HEK293 (cell line): ENCODE measurements around the gene NOX4.

Experiments used
- CTCF ChIA-PET: fragments of 350-600 bp; formaldehyde crosslinking; extraction: SDS; loops from one replicate; lab custom pipeline; 2021; ENCODE audit warnings: antibody characterized with exemption; lab: Yijun Ruan, JAX
- POLR2A ChIA-PET: fragments of 300-600 bp; formaldehyde crosslinking; extraction: SDS; loops from one replicate; lab custom pipeline; 2020; ENCODE audit warnings: antibody characterized with exemption, inconsistent platforms; lab: Yijun Ruan, JAX
- H3K27ac ChIP-seq: fragments of 200-500 bp; sonication (Bioruptor generic); 2 replicates; pipeline ENCODE4 v1.5.1; 2014; ENCODE audit warnings: low read depth, low read length, control low read depth, inconsistent platforms; ENCODE audit errors: extremely low read depth
- H3K36me3 ChIP-seq, 2 experiments: fragments of 200-500 bp in 1 of 2; sonication (Bioruptor generic) in 1 of 2; 1 replicate in 1 of 2; 2 replicates in 1 of 2; pipeline ENCODE4 v1.5.1; 2014 to 2017; ENCODE audit warnings: inconsistent platforms in 2 of 2, low read length in 2 of 2; ENCODE audit not compliant: control insufficient read depth in 2 of 2, insufficient read depth in 1 of 2
- H3K4me1 ChIP-seq: fragments of 200-500 bp; sonication (Bioruptor generic); 2 replicates; pipeline ENCODE4 v1.5.1; 2014; ENCODE audit warnings: mild to moderate bottlenecking, low read length, inconsistent platforms; ENCODE audit not compliant: control insufficient read depth, insufficient read depth
- H3K4me3 ChIP-seq: 2 replicates; pipeline ENCODE4 v1.5.1; 2011; ENCODE audit warnings: low read depth, mild to moderate bottlenecking, control low read depth, low read length, moderate library complexity
- H3K9me3 ChIP-seq: fragments of 200-500 bp; sonication (Bioruptor generic); 2 replicates; pipeline ENCODE4 v1.5.1; 2014; ENCODE audit warnings: low read depth, low read length, inconsistent platforms; ENCODE audit not compliant: control insufficient read depth, insufficient read depth
- BCL11B ChIP-seq: fragments of 450-650 bp; formaldehyde crosslinking; IDR thresholded peaks from 2 replicates; pipeline ENCODE4 v1.5.1; 2016; ENCODE audit warnings: low read depth, missing biosample characterization, missing genetic modification characterization
- EGR2 ChIP-seq: fragments of 450-650 bp; formaldehyde crosslinking; IDR thresholded peaks from 2 replicates; pipeline ENCODE4 v1.5.1; 2016; ENCODE audit warnings: low read depth, missing biosample characterization, missing genetic modification characterization
- ELK4 ChIP-seq: IDR thresholded peaks from 2 replicates; pipeline ENCODE4 v1.6.1; 2011; ENCODE audit warnings: mild to moderate bottlenecking, low read depth, low read length, borderline replicate concordance
- KLF17 ChIP-seq: fragments of 450-650 bp; formaldehyde crosslinking; IDR thresholded peaks from 2 replicates; pipeline ENCODE4 v1.5.1; 2016; ENCODE audit warnings: missing biosample characterization, missing genetic modification characterization
- PATZ1 ChIP-seq: fragments of 450-650 bp; formaldehyde crosslinking; IDR thresholded peaks from 2 replicates; pipeline ENCODE4 v1.5.1; 2016; ENCODE audit warnings: missing biosample characterization, missing genetic modification characterization
- PRDM1 ChIP-seq: fragments of 450-650 bp; formaldehyde crosslinking; IDR thresholded peaks from 2 replicates; pipeline ENCODE4; 2016; ENCODE audit warnings: missing biosample characterization, missing genetic modification characterization
- SP3 ChIP-seq: fragments of 450-650 bp; formaldehyde crosslinking; IDR thresholded peaks from 2 replicates; pipeline ENCODE4 v1.5.1; 2016; ENCODE audit warnings: missing biosample characterization, missing genetic modification characterization
- ZBTB1 ChIP-seq: fragments of 450-650 bp; formaldehyde crosslinking; IDR thresholded peaks from 2 replicates; pipeline ENCODE4 v1.5.1; 2016; ENCODE audit warnings: missing biosample characterization, missing genetic modification characterization
- ZNF133 ChIP-seq: fragments of 450-650 bp; formaldehyde crosslinking; IDR thresholded peaks from 2 replicates; pipeline ENCODE4 v1.5.1; 2016; ENCODE audit warnings: missing biosample characterization, missing genetic modification characterization
- ZNF148 ChIP-seq: fragments of 450-650 bp; formaldehyde crosslinking; IDR thresholded peaks from 2 replicates; pipeline ENCODE4 v1.5.0; 2017; ENCODE audit warnings: missing biosample characterization, missing genetic modification characterization, borderline replicate concordance
- ZNF18 ChIP-seq: fragments of 450-650 bp; formaldehyde crosslinking; IDR thresholded peaks from 2 replicates; pipeline ENCODE4 v1.5.1; 2016; ENCODE audit warnings: missing biosample characterization, missing genetic modification characterization
- ZNF26 ChIP-seq: fragments of 450-650 bp; formaldehyde crosslinking; IDR thresholded peaks from 2 replicates; pipeline ENCODE4 v1.5.1; 2016; ENCODE audit warnings: missing biosample characterization, missing genetic modification characterization
- ZNF274 ChIP-seq, 2 experiments: fragments of 200-500 bp in 1 of 2; fragments of 450-650 bp in 1 of 2; sonication (Bioruptor generic) in 1 of 2; formaldehyde crosslinking in 1 of 2; IDR thresholded peaks; 2 replicates each; pipeline versions ENCODE4 v1.5.1 to v1.6.1; 2014 to 2016; ENCODE audit warnings: borderline replicate concordance in 1 of 2, inconsistent platforms in 1 of 2, low read length in 1 of 2, missing biosample characterization in 1 of 2, missing genetic modification characterization in 1 of 2
- ZNF302 ChIP-seq: fragments of 450-650 bp; formaldehyde crosslinking; IDR thresholded peaks from 2 replicates; pipeline ENCODE4 v1.5.1; 2016; ENCODE audit warnings: missing biosample characterization, missing genetic modification characterization, low read depth
- ZNF514 ChIP-seq: fragments of 450-650 bp; formaldehyde crosslinking; IDR thresholded peaks from 2 replicates; pipeline ENCODE4 v1.5.1; 2016; ENCODE audit warnings: missing biosample characterization, missing genetic modification characterization
- ZNF558 ChIP-seq: fragments of 450-650 bp; formaldehyde crosslinking; IDR thresholded peaks from 2 replicates; pipeline ENCODE4 v1.5.1; 2016; ENCODE audit warnings: missing biosample characterization, missing genetic modification characterization
- ZNF571 ChIP-seq: fragments of 450-650 bp; formaldehyde crosslinking; IDR thresholded peaks from 2 replicates; pipeline ENCODE4 v1.5.0; 2017; ENCODE audit warnings: missing biosample characterization, missing genetic modification characterization
- ZNF596 ChIP-seq: fragments of 450-650 bp; IDR thresholded peaks from 2 replicates; pipeline ENCODE4 v1.5.0; 2018; ENCODE audit warnings: missing biosample characterization, mild to moderate bottlenecking, missing genetic modification characterization, moderate library complexity
- ZNF600 ChIP-seq: fragments of 450-650 bp; formaldehyde crosslinking; IDR thresholded peaks from 2 replicates; pipeline ENCODE4 v1.5.1; 2016; ENCODE audit warnings: missing biosample characterization, missing genetic modification characterization
- ZNF658 ChIP-seq: fragments of 450-650 bp; formaldehyde crosslinking; IDR thresholded peaks from 2 replicates; pipeline ENCODE4; 2016; ENCODE audit warnings: missing biosample characterization, missing genetic modification characterization
- ZNF701 ChIP-seq: fragments of 450-650 bp; formaldehyde crosslinking; IDR thresholded peaks from 2 replicates; pipeline ENCODE4 v1.5.1; 2016; ENCODE audit warnings: missing biosample characterization, missing genetic modification characterization
- ZNF707 ChIP-seq: fragments of 450-650 bp; formaldehyde crosslinking; IDR thresholded peaks from 2 replicates; pipeline ENCODE4 v1.5.1; 2016; ENCODE audit warnings: missing biosample characterization, missing genetic modification characterization

The NOX4 gene

GRCh38 chr11:89495951-89496350, 4.8 kb upstream of the NOX4 start:
- TF ChIP-seq ZNF707 (tag by site-specific recombination) (no peak), ZBTB1 (tag by site-specific recombination) (no peak), EGR2 (tag by site-specific recombination) (no peak), ZNF274 (IDR thresholded peaks at IDR 0.05; ENCODE audit: low read length) (no peak), ZNF274 (tag by site-specific recombination; IDR thresholded peaks at IDR 0.05; ENCODE audit: borderline replicate concordance) (no peak)
- ChIA-PET CTCF (no interaction called here), POLR2A (no interaction called here)
- H3K4me1 ChIP-seq, result no peaks in the 10 kb centered on the region
- H3K4me3 ChIP-seq, result no peak overlapping the region
- no peaks in the 10 kb centered on the region for H3K9me3 ChIP-seq
- H3K36me3 ChIP-seq, result no peaks in the 10 kb centered on the region
- no peak overlapping the region for H3K27ac ChIP-seq

GRCh38 chr11:89493431-89493830, 2.3 kb upstream of the NOX4 start:
- Histone ChIP-seq H3K4me1 (no peaks in the 10 kb centered on the region), H3K4me3 (no peak overlapping the region), H3K9me3 (no peaks in the 10 kb centered on the region), H3K36me3 (no peaks in the 10 kb centered on the region), H3K27ac (no peak overlapping the region)
- ChIA-PET POLR2A (no interaction called here), CTCF (no interaction called here)
- TF ChIP-seq ZNF701 (tag by site-specific recombination) (no peak), PATZ1 (tag by site-specific recombination) (no peak), EGR2 (tag by site-specific recombination) (no peak), ZNF658 (tag by site-specific recombination) (no peak), ZNF148 (tag by site-specific recombination) (no peak), ZNF18 (tag by site-specific recombination) (no peak)

GRCh38 chr11:89490602-89490980, 584 bp downstream of the NOX4 start:
- POLR2A ChIA-PET, result no interaction called here
- Histone ChIP-seq H3K4me1 (no peaks in the 10 kb centered on the region), H3K9me3 (no peaks in the 10 kb centered on the region), H3K36me3 (no peaks in the 10 kb centered on the region), H3K27ac (no peak overlapping the region), H3K4me3 (peak overlapping the region; percentile 27)
- CTCF ChIA-PET, result interaction anchor here (0.7 kb wide), 1 partner anchor 1276 kb away, joined by 3 read pairs; no protein-coding TSS in a partner anchor
- TF ChIP-seq ZNF558 (tag by site-specific recombination) (no peak), BCL11B (no peak), ZNF658 (tag by site-specific recombination) (no peak), ZNF26 (tag by site-specific recombination) (no peak), ZBTB1 (tag by site-specific recombination) (no peak), ELK4 (no peak), KLF17 (tag by site-specific recombination) (no peak), ZNF600 (tag by site-specific recombination) (no peak), ZNF133 (tag by site-specific recombination) (no peak), ZNF571 (tag by site-specific recombination) (no peak), SP3 (tag by site-specific recombination) (no peak), ZNF302 (tag by site-specific recombination) (no peak), ZNF514 (tag by site-specific recombination) (no peak), ZNF596 (no peak), PRDM1 (tag by site-specific recombination) (no peak)
